Mesenchymal stem cell (in vitro differentiated cells and primary cell): ENCODE results near the gene ARFGAP1. TPM values are rescaled to one million over a fixed set of nuclear protein-coding genes. Genes with fewer than 3 reads are reported as not detected.
A peak's percentile ranks its signal among the peaks of the same experiment; 100 is the strongest.

Source experiments
- DNase-seq: peaks from one replicate; pipeline ENCODE4 v3.0.0-alpha.2; 2013
- H2AFZ ChIP-seq: one replicate; pipeline ENCODE4 v1.6.1; 2013; ENCODE audit warnings: low read depth, mild to moderate bottlenecking, control low read depth, inconsistent platforms, low read length, moderate library complexity
- H2AK5ac ChIP-seq: 2 replicates; pipeline ENCODE4 v1.6.1; 2013; ENCODE audit warnings: low read length, moderate library complexity, mild to moderate bottlenecking, inconsistent platforms; ENCODE audit not compliant: severe bottlenecking
- H2BK120ac ChIP-seq: one replicate; pipeline ENCODE4 v1.6.1; 2013; ENCODE audit warnings: low read depth, mild to moderate bottlenecking, inconsistent platforms, low read length, moderate library complexity
- H2BK12ac ChIP-seq, 2 experiments: one replicate each; pipeline ENCODE4 v1.6.1; 2013; ENCODE audit warnings: inconsistent platforms in 2 of 2, low read length in 2 of 2, mild to moderate bottlenecking in 2 of 2, moderate library complexity in 2 of 2, control low read depth in 1 of 2
- H2BK15ac ChIP-seq: one replicate; pipeline ENCODE4 v1.6.1; 2013; ENCODE audit warnings: mild to moderate bottlenecking, low read depth, inconsistent platforms; ENCODE audit not compliant: poor library complexity, severe bottlenecking
- H2BK5ac ChIP-seq: 2 replicates; pipeline ENCODE4 v1.6.1; 2013; ENCODE audit warnings: low read depth, mild to moderate bottlenecking, low read length, control low read depth, inconsistent platforms; ENCODE audit not compliant: poor library complexity, severe bottlenecking
- H3K14ac ChIP-seq, 2 experiments: one replicate each; pipeline ENCODE4 v1.6.1; 2013; ENCODE audit warnings: inconsistent platforms in 2 of 2, low read length in 2 of 2, control low read depth in 1 of 2, mild to moderate bottlenecking in 1 of 2, moderate library complexity in 1 of 2
- H3K18ac ChIP-seq, 2 experiments: one replicate each; pipeline ENCODE4 v1.6.1; 2013; ENCODE audit warnings: inconsistent platforms in 2 of 2, low read length in 2 of 2, control low read depth in 1 of 2, low read depth in 1 of 2, mild to moderate bottlenecking in 1 of 2
- H3K23ac ChIP-seq, 2 experiments: one replicate each; pipeline ENCODE4 v1.6.1; 2013; ENCODE audit warnings: inconsistent platforms in 2 of 2, low read length in 2 of 2, mild to moderate bottlenecking in 2 of 2, moderate library complexity in 2 of 2, control low read depth in 1 of 2
- H3K27ac ChIP-seq: 2 replicates; pipeline ENCODE4 v1.5.1; 2013; ENCODE audit warnings: mild to moderate bottlenecking, moderate library complexity, low read length, control low read depth, inconsistent platforms; ENCODE audit not compliant: poor library complexity, severe bottlenecking
- H3K27me3 ChIP-seq, 2 experiments: 2 replicates each; pipeline versions ENCODE4 v1.6.1 to v1.7.0; 2013; ENCODE audit warnings: low read length in 2 of 2, mild to moderate bottlenecking in 2 of 2, moderate library complexity in 2 of 2, control low read depth in 1 of 2, inconsistent platforms in 1 of 2; ENCODE audit not compliant: control insufficient read depth in 1 of 2, insufficient read depth in 1 of 2
- H3K36me3 ChIP-seq, 2 experiments: 2 replicates each; pipeline versions ENCODE4 v1.6.1 to v1.7.0; 2013; ENCODE audit warnings: low read length in 2 of 2, control low read depth in 1 of 2, inconsistent platforms in 1 of 2, low read depth in 1 of 2, mild to moderate bottlenecking in 1 of 2; ENCODE audit not compliant: insufficient read depth in 2 of 2, control insufficient read depth in 1 of 2
- H3K4ac ChIP-seq, 2 experiments: one replicate each; pipeline ENCODE4 v1.6.1; 2013; ENCODE audit warnings: inconsistent platforms in 2 of 2, low read length in 2 of 2, mild to moderate bottlenecking in 2 of 2, moderate library complexity in 2 of 2, control low read depth in 1 of 2, low read depth in 1 of 2
- H3K4me1 ChIP-seq: 2 replicates; pipeline ENCODE4 v1.6.1; 2013; ENCODE audit warnings: low read depth, low read length, control low read depth; ENCODE audit not compliant: control insufficient read depth, insufficient read depth
- H3K4me2 ChIP-seq: 2 replicates; pipeline ENCODE4 v1.6.1; 2013; ENCODE audit warnings: low read length, mild to moderate bottlenecking, inconsistent platforms; ENCODE audit not compliant: poor library complexity, severe bottlenecking
- H3K4me3 ChIP-seq, 2 experiments: 2 replicates each; pipeline versions ENCODE4 v1.5.1 to v1.7.0; 2013; ENCODE audit warnings: low read length in 2 of 2, mild to moderate bottlenecking in 2 of 2, control low read depth in 1 of 2, low read depth in 1 of 2; ENCODE audit not compliant: insufficient read depth in 1 of 2
- H3K79me1 ChIP-seq: replicated peaks from 2 replicates; pipeline ENCODE4 v1.6.1; 2013; ENCODE audit warnings: mild to moderate bottlenecking, control low read depth, low read length, inconsistent platforms; ENCODE audit not compliant: poor library complexity, severe bottlenecking
- H3K9ac ChIP-seq: 2 replicates; pipeline ENCODE4 v1.7.0; 2013; ENCODE audit warnings: mild to moderate bottlenecking, low read length, moderate library complexity
- H3K9me3 ChIP-seq: 2 replicates; pipeline ENCODE4 v1.7.0; 2013; ENCODE audit warnings: mild to moderate bottlenecking, low read length; ENCODE audit not compliant: control insufficient read depth
- H4K8ac ChIP-seq: one replicate; pipeline ENCODE4 v1.6.1; 2013; ENCODE audit warnings: inconsistent platforms, mild to moderate bottlenecking, low read length, moderate library complexity
- H4K91ac ChIP-seq: one replicate; pipeline ENCODE4 v1.6.1; 2013; ENCODE audit warnings: mild to moderate bottlenecking, low read length, inconsistent platforms
- WGBS: methylation state at CpG from one replicate; pipeline ENCODE4 v1.1.7; 2013; ENCODE audit warnings: mixed read lengths; 5-methylcytosine and 5-hydroxymethylcytosine counted together
- small RNA-seq: library from polyadenylated mRNA; stranded (forward); fragments of <200 nt; extraction: miRNeasy Mini kit (QIAGEN cat#:217004); gene quantifications from one replicate; pipeline ENCODE3, GENCODE V24; 2013; ENCODE audit warnings: low read depth

The ARFGAP1 gene

GRCh38 chr20:63335711-63336110 lies 63.1 kb downstream of the ARFGAP1 start:
- Histone ChIP-seq H3K23ac (no peak overlapping the region), H4K91ac (no peak overlapping the region), H2BK12ac (no peak overlapping the region), H3K18ac (no peak overlapping the region), H3K4me2 (no peak overlapping the region), H3K79me1 (no peaks in the 10 kb centered on the region), H2BK5ac (no peak overlapping the region), H3K36me3 (no peaks in the 10 kb centered on the region), H3K4me3 (no peak overlapping the region), H2AK5ac (no peak overlapping the region), H3K4ac (no peak overlapping the region), H3K9ac (no peak overlapping the region), H3K14ac (no peak overlapping the region), H3K4me1 (peaks cover 3% of the 10 kb centered on the region), H3K9me3 (peaks cover 11% of the 10 kb centered on the region), H3K27me3 (peaks cover 43 to 52% of the 10 kb centered on the region in 2 experiments), H2BK120ac (no peak overlapping the region), H4K8ac (no peak overlapping the region), H2BK15ac (no peak overlapping the region), H3K27ac (no peak overlapping the region), H2AFZ (no peak overlapping the region)
- WGBS, result 73% methylated on average over 7 of the region's 9 CpGs
- no peak for DNase-seq

- peak overlapping the region; percentile 29 for H4K91ac ChIP-seq
- H3K27ac ChIP-seq, result no peak overlapping the region
- H2BK5ac ChIP-seq, result no peak overlapping the region
- no peak overlapping the region for H3K4ac ChIP-seq
- H2BK120ac ChIP-seq, result no peak overlapping the region
- no peak overlapping the region for H3K18ac ChIP-seq
- no peak overlapping the region for H4K8ac ChIP-seq
- H2AFZ ChIP-seq, result no peak overlapping the region
- 96% methylated on average over 28 of the region's 29 CpGs for WGBS
- H3K79me1 ChIP-seq, result no peaks in the 10 kb centered on the region
- H3K27me3 ChIP-seq, result peaks cover 43 to 55% of the 10 kb centered on the region in 2 experiments
- no peak overlapping the region for H3K9ac ChIP-seq
- peaks cover 3% of the 10 kb centered on the region for H3K4me1 ChIP-seq
- H3K4me3 ChIP-seq, result no peak overlapping the region
- DNase-seq, result no peak
- H2BK15ac ChIP-seq, result no peak overlapping the region
- no peak overlapping the region for H3K14ac ChIP-seq
- H3K4me2 ChIP-seq, result no peak overlapping the region
- H3K36me3 ChIP-seq, result no peaks in the 10 kb centered on the region
- peaks cover 11% of the 10 kb centered on the region for H3K9me3 ChIP-seq
- H3K23ac ChIP-seq, result no peak overlapping the region
- H2AK5ac ChIP-seq, result no peak overlapping the region
- no peak overlapping the region for H2BK12ac ChIP-seq
Measured at GRCh38 chr20:63336232-63336752, 63.7 kb downstream of the ARFGAP1 start.

GRCh38 chr20:63337786-63338420 lies 65.3 kb downstream of the ARFGAP1 start:
- Histone ChIP-seq H3K79me1 (no peaks in the 10 kb centered on the region), H3K4me2 (no peak overlapping the region), H3K14ac (no peak overlapping the region), H2AK5ac (no peak overlapping the region), H3K18ac (no peak overlapping the region), H2BK12ac (no peak overlapping the region), H3K9me3 (peaks cover 4% of the 10 kb centered on the region), H2BK15ac (no peak overlapping the region), H4K91ac (no peak overlapping the region), H3K27me3 (peaks cover 43 to 67% of the 10 kb centered on the region in 2 experiments), H3K36me3 (no peaks in the 10 kb centered on the region), H3K27ac (no peak overlapping the region), H3K4me1 (peaks cover 3% of the 10 kb centered on the region), H3K4ac (no peak overlapping the region), H2BK5ac (no peak overlapping the region), H3K9ac (no peak overlapping the region), H2BK120ac (no peak overlapping the region), H2AFZ (no peak overlapping the region), H3K23ac (no peak overlapping the region), H4K8ac (no peak overlapping the region), H3K4me3 (no peak overlapping the region)
- WGBS, result 77% methylated on average over 12 of the region's 12 CpGs
- no peak for DNase-seq

Small RNAs within 50 kb of the gene (small RNA-seq; reads per million reads assigned to genes)
- gene MIR3196, result not detected
- 154 reads per million, percentile 93 among the genes with 10 or more reads in this experiment for gene MIR4326
- gene RNU6-994P, result not detected
